ENCODE data around the gene CA9.

GRCh38 chr9:35627575-35627974, 46.2 kb upstream of the CA9 start:
- TF ChIP-seq CTCF (IDR thresholded peaks at IDR 0.05; ENCODE audit: borderline replicate concordance, extremely low read depth, low read length, poor library complexity, severe bottlenecking) = no peak
- no peak for TF ChIP-seq EZH2 (IDR thresholded peaks at IDR 0.05; ENCODE audit: borderline replicate concordance, low read depth, low read length, severe bottlenecking)
